Kidney (tissue), 14 donors: ENCODE results near the gene VWA5B1. TPM values are rescaled to one million over a fixed set of nuclear protein-coding genes. Genes with fewer than 3 reads are reported as not detected.

Source experiments
- DNase-seq, 5 donors: peaks; one replicate each; pipeline ENCODE4 v3.0.0-alpha.2; 2013 to 2020
- FAIRE-seq: peaks from 2 replicates; lab custom pipeline; 2012; peaks lifted over from hg19 to GRCh38; lab: Jason Lieb, UNC
- H3K27ac ChIP-seq, 2 donors: one replicate each; pipeline ENCODE4 v1.7.0; 2013; ENCODE audit warnings: low read depth in 2 of 2, low read length in 2 of 2, inconsistent platforms in 1 of 2
- H3K27me3 ChIP-seq: one replicate; pipeline ENCODE4 v1.7.1; 2013; ENCODE audit warnings: low read length, inconsistent platforms; ENCODE audit not compliant: control insufficient read depth, insufficient read depth
- H3K36me3 ChIP-seq, 3 donors: one replicate each; pipeline versions ENCODE4 v1.7.0 to v1.7.1; 2013; ENCODE audit warnings: low read length in 3 of 3, control low read depth in 1 of 3, inconsistent platforms in 1 of 3; ENCODE audit not compliant: insufficient read depth in 3 of 3, control insufficient read depth in 2 of 3
- H3K4me1 ChIP-seq, 3 donors: one replicate each; pipeline versions ENCODE4 v1.7.0 to v1.7.1; 2013; ENCODE audit warnings: low read length in 3 of 3, inconsistent platforms in 1 of 3, low read depth in 1 of 3; ENCODE audit not compliant: control insufficient read depth in 2 of 3, insufficient read depth in 2 of 3
- H3K4me3 ChIP-seq, 3 donors: one replicate each; pipeline versions ENCODE4 v1.7.0 to v1.8.1; 2013; ENCODE audit warnings: low read length in 3 of 3, control low read depth in 1 of 3, inconsistent platforms in 1 of 3
- H3K9ac ChIP-seq, 3 donors: one replicate each; pipeline versions ENCODE4 v1.7.0 to v1.7.1; 2013; ENCODE audit warnings: low read length in 3 of 3, control low read depth in 1 of 3, inconsistent platforms in 1 of 3
- H3K9me3 ChIP-seq, 3 donors: one replicate each; pipeline versions ENCODE4 v1.7.0 to v1.7.1; 2013; ENCODE audit warnings: low read length in 3 of 3, control low read depth in 1 of 3, inconsistent platforms in 1 of 3; ENCODE audit not compliant: control insufficient read depth in 2 of 3, insufficient read depth in 1 of 3
- intact Hi-C: fragments of 100-400 bp; cut with DNase I; formaldehyde crosslinking; loops from one replicate; pipeline ENCODE4 v1.11.1; 2022
- polyA plus RNA-seq: library from polyadenylated mRNA; stranded (reverse); fragments of 350-450 nt; fragmentation: Illumina TruSeq; extraction: RNeasy Lipid Tissue Mini Kit (QIAGEN cat#74804); gene quantifications from one replicate; pipeline ENCODE4 v1.2.3, GENCODE V29; 2014; ENCODE audit warnings: low read depth, low replicate concordance; ENCODE audit not compliant: insufficient read depth
- total RNA-seq: library from RNA; stranded (reverse); fragmentation: NEBNext Ultra II Directional; extraction: Animal tissue kit (Norgen Biotek cat#: 25700); gene quantifications from one replicate; pipeline ENCODE4 v1.2.1, GENCODE V29; 2021
- TF ChIP-seq, protein P1 (sequence below): IDR thresholded peaks from 3 replicates; pipeline ENCODE4 v1.5.1; 2012; ENCODE audit warnings: mild to moderate bottlenecking, moderate library complexity, borderline replicate concordance; ENCODE audit not compliant: insufficient read depth; ENCODE audit errors: extremely low read depth
- donor health status: control.
- donor health status: control.
- donor health status: control.
- donor health status: control.
- donor health status: control.
- donor health status: DM: yes; HTN: yes; CAD: no.
- donor health status: Normal renal cell carcinoma (clear cell type).

The VWA5B1 gene
- total and polyA plus RNA-seq, 2 donors from 2014 or later = 0.69 to 1.4 TPM

DNA sequence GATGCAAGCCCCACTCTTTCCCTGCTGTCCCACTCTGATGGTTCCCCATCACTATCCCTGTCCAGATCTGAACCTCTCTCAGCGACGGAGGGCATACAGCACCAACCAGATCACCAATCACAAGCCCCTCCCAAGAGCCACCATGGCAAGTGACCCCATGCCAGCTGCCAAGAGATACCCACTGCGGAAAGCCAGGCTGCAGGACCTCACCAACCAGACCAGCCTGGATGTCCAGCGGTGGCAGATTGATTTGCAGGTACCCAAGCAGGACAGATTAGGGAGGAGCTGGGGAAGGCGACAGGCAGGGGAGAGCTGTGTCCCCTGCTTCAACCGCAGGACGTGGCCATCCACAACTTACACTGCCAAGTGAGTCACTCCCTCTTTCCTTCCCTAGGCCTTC, 46.9 kb downstream of the VWA5B1 start:
- no peaks in the 10 kb centered on the region for H3K27me3 ChIP-seq
- TF ChIP-seq, protein P1, sequence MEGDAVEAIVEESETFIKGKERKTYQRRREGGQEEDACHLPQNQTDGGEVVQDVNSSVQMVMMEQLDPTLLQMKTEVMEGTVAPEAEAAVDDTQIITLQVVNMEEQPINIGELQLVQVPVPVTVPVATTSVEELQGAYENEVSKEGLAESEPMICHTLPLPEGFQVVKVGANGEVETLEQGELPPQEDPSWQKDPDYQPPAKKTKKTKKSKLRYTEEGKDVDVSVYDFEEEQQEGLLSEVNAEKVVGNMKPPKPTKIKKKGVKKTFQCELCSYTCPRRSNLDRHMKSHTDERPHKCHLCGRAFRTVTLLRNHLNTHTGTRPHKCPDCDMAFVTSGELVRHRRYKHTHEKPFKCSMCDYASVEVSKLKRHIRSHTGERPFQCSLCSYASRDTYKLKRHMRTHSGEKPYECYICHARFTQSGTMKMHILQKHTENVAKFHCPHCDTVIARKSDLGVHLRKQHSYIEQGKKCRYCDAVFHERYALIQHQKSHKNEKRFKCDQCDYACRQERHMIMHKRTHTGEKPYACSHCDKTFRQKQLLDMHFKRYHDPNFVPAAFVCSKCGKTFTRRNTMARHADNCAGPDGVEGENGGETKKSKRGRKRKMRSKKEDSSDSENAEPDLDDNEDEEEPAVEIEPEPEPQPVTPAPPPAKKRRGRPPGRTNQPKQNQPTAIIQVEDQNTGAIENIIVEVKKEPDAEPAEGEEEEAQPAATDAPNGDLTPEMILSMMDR = no peak
- H3K4me3 ChIP-seq = no peak overlapping the region
- no peak overlapping the region for H3K9ac ChIP-seq
- H3K9me3 ChIP-seq = no peaks in the 10 kb centered on the region
- no peaks in the 10 kb centered on the region for H3K4me1 ChIP-seq
- FAIRE-seq = no peak
- no peaks in the 10 kb centered on the region for H3K36me3 ChIP-seq
- intact Hi-C loops = no loop called here
- DNase-seq = peak in 1 of 5 donors; percentile 35
- no peak overlapping the region for H3K27ac ChIP-seq

DNA sequence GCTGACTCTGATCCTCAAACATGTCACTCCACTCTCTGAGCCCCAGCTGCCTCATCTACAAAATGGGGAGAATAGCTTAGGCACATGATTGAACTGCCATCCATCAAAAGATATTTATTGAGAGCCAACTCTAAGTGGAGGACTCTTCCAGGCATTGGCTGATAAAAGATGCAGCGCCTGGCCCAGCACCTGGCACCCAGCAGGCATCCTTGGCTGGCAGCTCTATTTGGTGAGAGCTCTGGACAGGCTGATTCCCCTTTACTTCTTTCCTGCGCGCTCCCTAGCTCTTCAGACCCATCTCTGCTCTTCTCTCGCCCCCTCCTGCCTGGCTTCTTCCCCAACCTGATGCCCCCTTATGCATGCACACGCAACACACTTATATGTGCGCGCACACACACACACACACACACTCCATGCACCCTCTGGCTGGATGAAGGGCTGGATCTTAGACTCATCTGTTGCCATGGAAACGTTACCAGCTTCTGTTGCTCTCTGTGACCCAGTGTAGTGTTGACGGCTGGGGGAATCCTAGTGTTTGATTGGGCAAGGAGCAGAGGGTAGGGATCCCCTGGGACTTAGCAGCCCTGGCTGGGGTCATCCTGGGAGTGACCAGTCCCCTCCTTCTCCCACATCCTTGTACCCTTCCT, 49.3 kb downstream of the VWA5B1 start:
- FAIRE-seq (no peak), DNase-seq (peak in 1 of 5 donors; percentile 26)
- H3K36me3 ChIP-seq = no peaks in the 10 kb centered on the region
- no peak overlapping the region for H3K27ac ChIP-seq
- no peak overlapping the region for H3K9ac ChIP-seq
- no peaks in the 10 kb centered on the region for H3K27me3 ChIP-seq
- no peaks in the 10 kb centered on the region for H3K9me3 ChIP-seq
- intact Hi-C loops = no loop called here
- TF ChIP-seq, protein P1 = no peak
- H3K4me1 ChIP-seq = peaks cover 0 to 4% (median 0%) of the 10 kb centered on the region in 3 donors
- no peak overlapping the region for H3K4me3 ChIP-seq

DNA sequence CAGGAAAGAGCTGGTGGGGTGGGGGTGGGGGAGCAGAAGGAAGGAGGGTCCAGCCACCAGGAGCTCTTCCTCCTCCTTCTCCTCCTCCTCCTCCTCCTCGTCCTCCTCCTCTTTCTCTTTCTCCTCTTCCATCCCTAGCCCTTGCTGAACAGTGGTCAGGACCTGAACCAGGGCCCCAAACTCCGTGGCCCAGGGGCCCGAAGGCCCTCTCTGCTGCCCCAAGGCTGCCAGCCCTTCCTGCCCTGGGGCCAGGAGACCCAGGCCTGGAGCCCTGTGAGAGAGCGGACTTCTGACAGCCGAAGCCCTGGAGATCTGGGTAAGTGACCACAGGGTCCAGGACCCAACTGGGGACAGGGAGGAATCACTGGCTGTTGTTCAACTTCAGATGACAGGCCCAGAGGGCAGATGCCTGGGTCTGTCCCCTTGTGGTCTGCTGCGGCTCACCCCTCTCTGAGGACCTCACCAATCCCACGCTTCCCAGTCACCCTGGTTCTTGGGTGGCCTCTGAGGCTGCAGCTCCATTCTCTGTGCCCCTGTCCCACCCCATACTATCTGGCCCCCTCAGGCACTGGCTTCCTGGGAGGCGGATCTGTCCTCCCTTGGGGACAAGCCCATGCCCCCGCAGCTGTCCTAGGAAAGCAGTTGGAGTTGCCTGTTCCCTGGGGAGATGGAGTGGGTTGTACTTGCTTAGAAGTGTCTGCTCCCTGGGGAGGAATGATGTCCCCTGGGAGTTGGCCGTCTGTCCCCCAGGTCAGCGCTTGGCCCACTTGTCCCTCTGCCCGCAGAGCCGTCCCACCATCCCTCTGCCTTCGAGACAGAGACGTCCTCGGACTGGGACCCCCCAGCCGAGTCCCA, 51.8 kb downstream of the VWA5B1 start:
- Histone ChIP-seq H3K4me1 (peaks cover 0 to 4% (median 0%) of the 10 kb centered on the region in 3 donors), H3K36me3 (no peaks in the 10 kb centered on the region), H3K27ac (no peak overlapping the region), H3K9me3 (no peaks in the 10 kb centered on the region), H3K4me3 (peak overlapping the region in 1 of 3 donors; percentile 12), H3K27me3 (no peaks in the 10 kb centered on the region), H3K9ac (peak overlapping the region in 1 of 3 donors; percentile 12)
- intact Hi-C loops = no loop called here
- TF ChIP-seq, protein P1 = no peak
- FAIRE-seq = no peak
- DNase-seq = peak in 1 of 5 donors; percentile 53
